SK-N-SH (cell line): ENCODE results near the gene HSD11B1L.

Experiments
- CTCF ChIP-seq: fragments of 200-600 bp; sonication (generic); IDR thresholded peaks from 2 replicates; pipeline ENCODE4 v1.6.1; 2017; ENCODE audit warnings: antibody characterized with exemption, mild to moderate bottlenecking, moderate library complexity
- TAF1 ChIP-seq: IDR thresholded peaks from 2 replicates; pipeline ENCODE4 v1.6.1; 2012; ENCODE audit warnings: low read depth, mild to moderate bottlenecking, low read length, moderate library complexity, borderline replicate concordance

GRCh38 chr19:5666921-5667610, 13.8 kb upstream of the HSD11B1L start:
- TF ChIP-seq CTCF = no peak
- no peak for TF ChIP-seq TAF1
